GM12878 (cell line): ENCODE results near the gene CC2D1A. TPM values are rescaled to one million over a fixed set of nuclear protein-coding genes. Genes with fewer than 3 reads are reported as not detected.
"Not testable (repeated sequence)": the region's sequence is repeated elsewhere in the genome, so short reads cannot be mapped to it uniquely, and the experiment has no call there.

Experiments
- ATAC-seq: fragments of 200-7000 bp; cut with Tn5 transposase; 3 replicates; pipeline ENCODE4 v1.9.1; 2020; ENCODE audit warnings: mild to moderate bottlenecking, moderate library complexity
- BruUV-seq: library from RNA; stranded (reverse); fragments of 400-500 nt; replicated peaks from 2 replicates; lab custom pipeline; 2021; lab: Mats Ljungman, UMichigan
- CTCF ChIA-PET: fragments of 300-600 bp; sonication (Branson Sonifier 250); formaldehyde crosslinking; extraction: SDS; loops from one replicate; lab custom pipeline; 2021; ENCODE audit warnings: inconsistent platforms; lab: Yijun Ruan, JAX
- POLR2A ChIA-PET: fragments of 350-600 bp; formaldehyde crosslinking; extraction: SDS; loops from one replicate; lab custom pipeline; 2021; ENCODE audit warnings: inconsistent platforms; lab: Charles Lee
- RAD21 ChIA-PET: fragments of 300-600 bp; sonication (Branson Sonifier 250); formaldehyde crosslinking; loops from one replicate; lab custom pipeline; 2023; ENCODE audit warnings: antibody characterized with exemption; ENCODE audit not compliant: unreplicated experiment; lab: Charles Lee
- SMC1A ChIA-PET: fragments of 300-600 bp; sonication (Branson Sonifier 250); formaldehyde crosslinking; loops from one replicate; lab custom pipeline; 2023; ENCODE audit not compliant: unreplicated experiment, uncharacterized antibody; lab: Charles Lee
- DNase-seq: peaks from one replicate; pipeline ENCODE4 v3.0.0-alpha.2; 2011; ENCODE audit warnings: low read depth, low spot score
- FAIRE-seq: peaks from 3 replicates; lab custom pipeline; 2011; peaks lifted over from hg19 to GRCh38; lab: Jason Lieb, UNC
- H2AFZ ChIP-seq: 2 replicates; pipeline ENCODE4 v1.6.0; 2011; ENCODE audit warnings: low read depth, low read length, control low read depth; ENCODE audit not compliant: control insufficient read depth
- H3K27ac ChIP-seq: 2 replicates; pipeline ENCODE4 v1.5.1; 2011; ENCODE audit warnings: control low read depth; ENCODE audit not compliant: control insufficient read depth, insufficient read depth
- H3K27me3 ChIP-seq, 2 experiments: replicated peaks in 1 of 2; 2 replicates each; pipeline versions ENCODE4 v1.6.0 to v1.6.1; 2011; ENCODE audit warnings: low read length in 1 of 2; ENCODE audit not compliant: control insufficient read depth in 2 of 2, insufficient read depth in 2 of 2
- H3K36me3 ChIP-seq, 2 experiments: 2 replicates each; pipeline ENCODE4 v1.5.1; 2011; ENCODE audit warnings: low read length in 1 of 2; ENCODE audit not compliant: control insufficient read depth in 2 of 2, insufficient read depth in 2 of 2
- H3K4me1 ChIP-seq: 2 replicates; pipeline ENCODE4 v1.6.1; 2011; ENCODE audit warnings: mild to moderate bottlenecking, low read length, moderate library complexity, mixed read lengths; ENCODE audit not compliant: control insufficient read depth, insufficient read depth
- H3K4me2 ChIP-seq: 2 replicates; pipeline ENCODE4 v1.6.0; 2011; ENCODE audit warnings: control low read depth; ENCODE audit not compliant: control insufficient read depth, insufficient read depth
- H3K4me3 ChIP-seq: fragments of 200-600 bp; sonication (generic); 2 replicates; pipeline ENCODE4 v1.5.1; 2016
- H3K79me2 ChIP-seq: 2 replicates; pipeline ENCODE4 v1.6.0; 2011; ENCODE audit warnings: low read length; ENCODE audit not compliant: control insufficient read depth, insufficient read depth
- H3K9ac ChIP-seq: 2 replicates; pipeline ENCODE4 v1.8.0; 2011; ENCODE audit warnings: low read length, control low read depth, mixed read lengths; ENCODE audit not compliant: control insufficient read depth, insufficient read depth
- H3K9me3 ChIP-seq: replicated peaks from 3 replicates; pipeline ENCODE4 v1.5.1; 2011; ENCODE audit warnings: mild to moderate bottlenecking, low read length; ENCODE audit not compliant: control insufficient read depth, insufficient read depth
- H4K20me1 ChIP-seq: 2 replicates; pipeline ENCODE4 v1.6.0; 2011; ENCODE audit not compliant: control insufficient read depth, insufficient read depth
- ATF7 ChIP-seq: fragments of 450-650 bp; IDR thresholded peaks from 2 replicates; pipeline ENCODE4 v1.6.1; 2016; ENCODE audit warnings: low read depth, mild to moderate bottlenecking
- CREB1 ChIP-seq: IDR thresholded peaks from 2 replicates; pipeline ENCODE4 v1.6.1; 2012; ENCODE audit warnings: low read depth, mild to moderate bottlenecking, inconsistent platforms
- CREM ChIP-seq: IDR thresholded peaks from 2 replicates; pipeline ENCODE4 v1.6.1; 2014; ENCODE audit warnings: antibody characterized with exemption, low read depth
- FOXK2 ChIP-seq: fragments of 450-650 bp; IDR thresholded peaks from 2 replicates; pipeline ENCODE4 v1.6.1; 2017; ENCODE audit warnings: mild to moderate bottlenecking, moderate library complexity
- GABPA ChIP-seq: IDR thresholded peaks from 2 replicates; pipeline ENCODE4 v1.6.1; 2014; ENCODE audit warnings: antibody characterized with exemption, low read depth, mild to moderate bottlenecking, inconsistent platforms
- HCFC1 ChIP-seq: fragments of 150-350 bp; IDR thresholded peaks from 2 replicates; pipeline ENCODE4 v1.6.1; 2014; ENCODE audit warnings: low read length
- IKZF1 ChIP-seq: fragments of 450-650 bp; conservative IDR thresholded peaks from 2 replicates; pipeline ENCODE4 v1.6.1; 2017; ENCODE audit warnings: antibody characterized with exemption, mild to moderate bottlenecking
- KAT2A ChIP-seq: conservative IDR thresholded peaks from 2 replicates; pipeline ENCODE4 v1.6.1; 2011; ENCODE audit warnings: low read depth, low read length; ENCODE audit not compliant: control insufficient read depth
- MYB ChIP-seq: fragments of 150-350 bp; IDR thresholded peaks from 2 replicates; pipeline ENCODE4 v1.6.1; 2014; ENCODE audit warnings: mild to moderate bottlenecking, low read depth, low read length, borderline replicate concordance
- SPI1 ChIP-seq: IDR thresholded peaks from 2 replicates; pipeline ENCODE4 v1.6.1; 2011; ENCODE audit warnings: low read depth, mild to moderate bottlenecking, low read length, moderate library complexity, borderline replicate concordance; ENCODE audit not compliant: insufficient read depth
- YY1 ChIP-seq: IDR thresholded peaks from 2 replicates; pipeline ENCODE4 v1.6.1; 2011; ENCODE audit warnings: low read depth, mild to moderate bottlenecking, low read length
- WGBS: methylation state at CpG from one replicate; pipeline ENCODE4 v1.1.6; 2016; ENCODE audit warnings: low lambda C conversion rate; ENCODE audit not compliant: insufficient replicate concordance, insufficient coverage; ENCODE audit errors: missing lambda C conversion rate; 5-methylcytosine and 5-hydroxymethylcytosine counted together
- in situ Hi-C: fragments of 300-500 bp; cut with MboI; formaldehyde crosslinking; loops from 9 replicates; pipeline ENCODE4 v1.14.3; 2018; ENCODE audit warnings: mixed read lengths
- intact Hi-C: fragments of 100-400 bp; cut with micrococcal nuclease; formaldehyde crosslinking; loops from one replicate; pipeline ENCODE4 v1.14.2; 2022; ENCODE audit not compliant: unreplicated experiment
- polyA plus RNA-seq, 11 experiments: library from polyadenylated mRNA; depleted of rRNA in 4 of 11; unstranded in 6 of 11; stranded (reverse) in 5 of 11; fragments of >200 nt; fragmentation: Nextera tagmentation in 4 of 11; fragmentation: Illumina TruSeq in 1 of 11; extraction: Ambion mirVana in 4 of 11; extraction: Trizol in 1 of 11; gene quantifications; 1 replicate in 1 of 11; 2 replicates in 10 of 11; pipeline versions ENCODE4 v1.2.1 to v1.2.3, GENCODE V29; 2011 to 2016; ENCODE audit warnings: inconsistent platforms in 2 of 11, missing spikeins in 2 of 11, low read depth in 1 of 11
- total RNA-seq, 4 experiments: library from RNA; depleted of rRNA in 3 of 4; stranded (reverse); fragments of >200 nt in 3 of 4; fragmentation: Illumina TruSeq in 1 of 4; extraction: Trizol in 1 of 4; gene quantifications; 2 replicates each; pipeline versions ENCODE4 v1.2.1 to v1.2.3, GENCODE V29; 2013 to 2021
- TF ChIP-seq, protein P1 (sequence below): fragments of 450-650 bp; IDR thresholded peaks from 2 replicates; pipeline ENCODE4 v1.6.1; 2016; ENCODE audit warnings: mild to moderate bottlenecking, moderate library complexity, borderline replicate concordance
- TF ChIP-seq, protein P2 (sequence below): fragments of 450-650 bp; IDR thresholded peaks from 2 replicates; pipeline ENCODE4 v1.6.1; 2017; ENCODE audit warnings: mild to moderate bottlenecking, low read depth, inconsistent platforms; ENCODE audit not compliant: poor library complexity, severe bottlenecking

The CC2D1A gene
- total and polyA plus RNA-seq, 10 of the 15 experiments (the other 5 are each of a cell fraction or from before 2014, with no cell fraction given), result 0.13 to 36.1 (median 16.1) TPM

GRCh38 chr19:13920940-13921747 is 15.1 kb downstream of the CC2D1A start (continued):
- TF ChIP-seq, protein P1, sequence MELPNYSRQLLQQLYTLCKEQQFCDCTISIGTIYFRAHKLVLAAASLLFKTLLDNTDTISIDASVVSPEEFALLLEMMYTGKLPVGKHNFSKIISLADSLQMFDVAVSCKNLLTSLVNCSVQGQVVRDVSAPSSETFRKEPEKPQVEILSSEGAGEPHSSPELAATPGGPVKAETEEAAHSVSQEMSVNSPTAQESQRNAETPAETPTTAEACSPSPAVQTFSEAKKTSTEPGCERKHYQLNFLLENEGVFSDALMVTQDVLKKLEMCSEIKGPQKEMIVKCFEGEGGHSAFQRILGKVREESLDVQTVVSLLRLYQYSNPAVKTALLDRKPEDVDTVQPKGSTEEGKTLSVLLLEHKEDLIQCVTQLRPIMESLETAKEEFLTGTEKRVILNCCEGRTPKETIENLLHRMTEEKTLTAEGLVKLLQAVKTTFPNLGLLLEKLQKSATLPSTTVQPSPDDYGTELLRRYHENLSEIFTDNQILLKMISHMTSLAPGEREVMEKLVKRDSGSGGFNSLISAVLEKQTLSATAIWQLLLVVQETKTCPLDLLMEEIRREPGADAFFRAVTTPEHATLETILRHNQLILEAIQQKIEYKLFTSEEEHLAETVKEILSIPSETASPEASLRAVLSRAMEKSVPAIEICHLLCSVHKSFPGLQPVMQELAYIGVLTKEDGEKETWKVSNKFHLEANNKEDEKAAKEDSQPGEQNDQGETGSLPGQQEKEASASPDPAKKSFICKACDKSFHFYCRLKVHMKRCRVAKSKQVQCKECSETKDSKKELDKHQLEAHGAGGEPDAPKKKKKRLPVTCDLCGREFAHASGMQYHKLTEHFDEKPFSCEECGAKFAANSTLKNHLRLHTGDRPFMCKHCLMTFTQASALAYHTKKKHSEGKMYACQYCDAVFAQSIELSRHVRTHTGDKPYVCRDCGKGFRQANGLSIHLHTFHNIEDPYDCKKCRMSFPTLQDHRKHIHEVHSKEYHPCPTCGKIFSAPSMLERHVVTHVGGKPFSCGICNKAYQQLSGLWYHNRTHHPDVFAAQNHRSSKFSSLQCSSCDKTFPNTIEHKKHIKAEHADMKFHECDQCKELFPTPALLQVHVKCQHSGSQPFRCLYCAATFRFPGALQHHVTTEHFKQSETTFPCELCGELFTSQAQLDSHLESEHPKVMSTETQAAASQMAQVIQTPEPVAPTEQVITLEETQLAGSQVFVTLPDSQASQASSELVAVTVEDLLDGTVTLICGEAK, result peak; percentile 67; the same call in 1 of the 2 replicates
- TF ChIP-seq CREM (peak; percentile 60), SPI1 (peak; percentile 26; the same call in 1 of the 2 replicates), IKZF1 (0 out of 2 replicates have a peak, but pooled peaks have one; percentile 14), YY1 (peak; percentile 90), ATF7 (peak; percentile 52), HCFC1 (peak; percentile 74), KAT2A (no peak), FOXK2 (no peak), GABPA (peak; percentile 82), CREB1 (peak; percentile 73), MYB (no peak)
- TF ChIP-seq, protein P2, sequence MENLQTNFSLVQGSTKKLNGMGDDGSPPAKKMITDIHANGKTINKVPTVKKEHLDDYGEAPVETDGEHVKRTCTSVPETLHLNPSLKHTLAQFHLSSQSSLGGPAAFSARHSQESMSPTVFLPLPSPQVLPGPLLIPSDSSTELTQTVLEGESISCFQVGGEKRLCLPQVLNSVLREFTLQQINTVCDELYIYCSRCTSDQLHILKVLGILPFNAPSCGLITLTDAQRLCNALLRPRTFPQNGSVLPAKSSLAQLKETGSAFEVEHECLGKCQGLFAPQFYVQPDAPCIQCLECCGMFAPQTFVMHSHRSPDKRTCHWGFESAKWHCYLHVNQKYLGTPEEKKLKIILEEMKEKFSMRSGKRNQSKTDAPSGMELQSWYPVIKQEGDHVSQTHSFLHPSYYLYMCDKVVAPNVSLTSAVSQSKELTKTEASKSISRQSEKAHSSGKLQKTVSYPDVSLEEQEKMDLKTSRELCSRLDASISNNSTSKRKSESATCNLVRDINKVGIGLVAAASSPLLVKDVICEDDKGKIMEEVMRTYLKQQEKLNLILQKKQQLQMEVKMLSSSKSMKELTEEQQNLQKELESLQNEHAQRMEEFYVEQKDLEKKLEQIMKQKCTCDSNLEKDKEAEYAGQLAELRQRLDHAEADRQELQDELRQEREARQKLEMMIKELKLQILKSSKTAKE, result no peak
- TF ChIP-seq, all 136 proteins: peak for 16

GRCh38 chr19:13922118-13922517 is 16.1 kb downstream of the CC2D1A start:
- H3K4me1 ChIP-seq, H3K4me2 ChIP-seq, H3K79me2 ChIP-seq, intact Hi-C loops, DNase-seq, POLR2A ChIA-PET, H3K4me3 ChIP-seq, ATAC-seq, H3K27me3 ChIP-seq, RAD21 ChIA-PET, H3K9me3 ChIP-seq, in situ Hi-C loops, H2AFZ ChIP-seq, FAIRE-seq, H3K27ac ChIP-seq, H3K9ac ChIP-seq, H4K20me1 ChIP-seq, BruUV-seq: not testable (repeated sequence)
- WGBS, result 96% methylated on average over 5 of the region's 6 CpGs
- peaks cover 8 to 11% of the 10 kb centered on the region in 2 experiments; a peak in 3 of 4 replicates for H3K36me3 ChIP-seq
- CTCF ChIA-PET, result interaction anchor here (0.7 to 1.4 kb wide), 3 partner anchors 126 to 214 kb away, joined by 3 to 7 read pairs (median 3); partner anchors contain the start of gene ASF1B
- SMC1A ChIA-PET, result interaction anchor here (1.2 kb wide), 1 partner anchor 120 kb away, joined by 3 read pairs; no protein-coding TSS in a partner anchor
